IPS-NIHi7 (cell line): ENCODE measurements around the gene SLX4IP.
A peak's percentile ranks its signal among the peaks of the same experiment; 100 is the strongest.
"Not testable (repeated sequence)": the region's sequence is repeated elsewhere in the genome, so short reads cannot be mapped to it uniquely, and the experiment has no call there.

Source experiments
- DNase-seq: peaks from one replicate; pipeline ENCODE4 v3.0.0; 2012; ENCODE audit warnings: mixed read lengths; ENCODE audit errors: extremely low spot score

SLX4IP gene

DNA sequence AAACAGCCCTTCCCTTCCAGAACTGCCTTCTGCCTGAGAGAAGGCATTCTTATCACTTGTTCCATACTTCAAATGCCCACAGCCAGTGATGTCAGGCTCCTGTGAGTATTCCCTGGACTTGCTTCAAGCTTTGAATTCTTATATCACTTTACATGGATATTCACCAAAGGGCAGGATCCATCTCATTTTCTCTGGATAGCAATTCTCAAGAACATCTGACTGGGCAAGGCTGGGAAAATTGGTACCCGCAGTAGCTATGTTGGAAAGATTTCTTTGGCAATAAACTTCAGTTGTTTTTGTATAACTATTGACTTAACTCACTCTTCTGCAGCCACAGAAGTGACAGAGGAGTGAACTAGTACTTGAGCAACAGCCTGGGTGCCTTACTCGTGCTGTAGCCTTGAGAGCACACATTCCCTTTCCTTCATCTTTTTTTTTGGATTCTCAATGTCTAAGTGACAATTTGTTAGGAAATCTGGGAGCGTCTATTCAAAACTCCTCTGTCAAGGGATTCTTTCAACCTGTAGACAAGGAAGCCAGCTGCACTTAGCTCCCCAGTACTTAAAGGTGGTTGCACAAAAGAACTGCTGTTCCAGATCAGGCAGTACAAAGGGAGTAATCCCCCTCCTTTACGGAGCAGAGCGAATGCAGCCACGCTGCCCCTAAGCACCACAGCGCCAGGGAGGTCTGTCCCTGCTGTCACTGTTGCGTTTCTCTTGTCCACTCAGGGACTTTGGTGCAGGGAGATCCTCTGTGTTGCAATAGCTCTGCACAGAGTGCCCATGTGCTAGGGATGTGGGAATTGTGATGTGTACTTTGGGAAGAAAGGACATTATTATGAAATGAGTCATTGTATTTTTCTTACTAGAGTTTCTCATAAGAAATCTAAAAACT lies 169.1 kb downstream of the SLX4IP start:
- no peak for DNase-seq

GRCh38 chr20:10604865-10605440 lies 169.8 kb downstream of the SLX4IP start:
- no peak for DNase-seq

- no peak for DNase-seq
These were observed 170.6 kb downstream of the SLX4IP start for GRCh38 chr20:10605547-10606195.

GRCh38 chr20:10609276-10609675 lies 174.2 kb downstream of the SLX4IP start:
- DNase-seq = no peak

DNA sequence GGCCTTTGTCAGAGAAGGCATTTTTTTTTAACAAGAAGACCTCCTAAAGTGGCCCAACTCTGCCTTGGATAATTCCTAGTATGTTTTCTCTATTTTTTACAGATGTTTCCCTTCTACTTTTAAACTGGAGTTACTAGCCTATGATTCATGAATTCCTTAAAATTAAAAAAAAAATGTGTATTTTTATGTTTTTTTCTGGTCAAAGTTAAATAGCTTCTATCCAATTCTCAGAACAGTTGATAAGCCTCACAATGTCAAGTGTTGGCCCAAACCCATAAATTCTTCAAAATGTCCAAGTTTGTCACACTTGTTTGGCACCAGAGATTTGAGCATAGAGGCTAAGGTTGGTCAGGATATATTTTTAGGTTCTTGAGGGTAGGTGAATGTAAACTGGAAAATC lies 174.7 kb downstream of the SLX4IP start:
- DNase-seq = no peak

GRCh38 chr20:10610251-10610650 lies 175.1 kb downstream of the SLX4IP start:
- DNase-seq = no peak

- DNase-seq = peak; percentile 80
These were observed 176.3 kb downstream of the SLX4IP start for GRCh38 chr20:10611357-10611756.

- not testable (repeated sequence) for DNase-seq
These were observed 178.3 kb downstream of the SLX4IP start for GRCh38 chr20:10613426-10613825.

DNA sequence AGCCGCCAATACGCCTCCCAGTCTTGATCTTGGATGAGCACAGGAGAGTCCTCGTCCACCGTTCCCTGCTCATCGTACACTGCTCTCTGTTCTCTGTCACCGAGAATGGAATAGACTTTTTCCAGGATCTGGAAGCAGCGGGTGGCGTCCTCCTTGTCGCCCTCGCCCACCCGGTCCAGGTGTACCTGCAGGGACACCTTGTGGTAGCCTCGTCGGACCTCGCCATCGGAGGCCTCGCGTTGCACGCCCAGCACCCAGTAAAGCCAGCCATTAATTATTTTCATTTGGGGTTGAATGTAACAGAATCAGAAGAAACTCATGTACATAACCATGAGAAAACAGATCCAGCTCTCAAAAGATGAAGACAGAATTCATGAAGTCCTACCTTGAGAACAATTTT lies 178.8 kb downstream of the SLX4IP start:
- DNase-seq = no peak

DNA sequence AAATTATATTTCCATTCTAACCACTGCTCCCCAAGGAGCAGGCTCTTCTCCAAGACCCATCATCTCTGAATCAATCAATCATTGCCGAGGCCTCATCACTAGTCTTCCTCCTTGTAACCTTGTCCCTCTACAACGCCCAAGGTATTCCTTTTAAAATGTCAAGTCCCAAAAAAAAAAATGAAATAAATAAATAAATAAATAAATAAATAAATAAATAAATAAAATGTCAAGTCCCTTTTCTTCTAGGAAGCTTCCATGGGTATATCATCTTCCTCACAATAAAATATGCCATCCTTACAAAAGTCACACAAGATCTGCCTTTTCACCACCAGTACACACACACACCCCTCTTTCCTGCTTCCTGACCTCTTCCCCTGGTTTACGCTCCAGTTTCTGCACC lies 181.1 kb downstream of the SLX4IP start:
- no peak for DNase-seq

- DNase-seq = not testable (repeated sequence)
These were observed 182.5 kb downstream of the SLX4IP start for GRCh38 chr20:10617549-10618133.

GRCh38 chr20:10618611-10619245 lies 183.6 kb downstream of the SLX4IP start:
- DNase-seq = no peak

GRCh38 chr20:10619427-10619826 lies 184.3 kb downstream of the SLX4IP start:
- DNase-seq = no peak

DNA sequence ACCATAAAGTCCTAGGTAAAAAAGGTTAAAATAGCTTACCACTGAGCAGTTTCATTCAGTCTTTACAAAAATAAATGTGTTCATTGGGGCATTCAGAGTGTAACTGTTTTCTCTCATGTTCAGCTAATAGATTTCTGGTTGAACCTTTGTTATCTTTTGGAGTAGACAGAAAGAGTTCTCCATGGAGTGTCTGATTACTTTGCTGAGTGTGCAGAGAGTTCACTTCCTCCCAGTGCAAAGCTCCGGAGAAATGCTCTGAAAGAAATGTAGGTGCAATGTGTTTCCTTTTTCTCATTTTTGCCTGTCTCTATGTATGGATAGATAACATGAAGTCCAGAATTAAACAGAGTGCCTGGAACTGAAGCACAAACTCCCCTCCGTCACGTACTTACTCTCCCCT lies 186.0 kb downstream of the SLX4IP start:
- DNase-seq = no peak

DNA sequence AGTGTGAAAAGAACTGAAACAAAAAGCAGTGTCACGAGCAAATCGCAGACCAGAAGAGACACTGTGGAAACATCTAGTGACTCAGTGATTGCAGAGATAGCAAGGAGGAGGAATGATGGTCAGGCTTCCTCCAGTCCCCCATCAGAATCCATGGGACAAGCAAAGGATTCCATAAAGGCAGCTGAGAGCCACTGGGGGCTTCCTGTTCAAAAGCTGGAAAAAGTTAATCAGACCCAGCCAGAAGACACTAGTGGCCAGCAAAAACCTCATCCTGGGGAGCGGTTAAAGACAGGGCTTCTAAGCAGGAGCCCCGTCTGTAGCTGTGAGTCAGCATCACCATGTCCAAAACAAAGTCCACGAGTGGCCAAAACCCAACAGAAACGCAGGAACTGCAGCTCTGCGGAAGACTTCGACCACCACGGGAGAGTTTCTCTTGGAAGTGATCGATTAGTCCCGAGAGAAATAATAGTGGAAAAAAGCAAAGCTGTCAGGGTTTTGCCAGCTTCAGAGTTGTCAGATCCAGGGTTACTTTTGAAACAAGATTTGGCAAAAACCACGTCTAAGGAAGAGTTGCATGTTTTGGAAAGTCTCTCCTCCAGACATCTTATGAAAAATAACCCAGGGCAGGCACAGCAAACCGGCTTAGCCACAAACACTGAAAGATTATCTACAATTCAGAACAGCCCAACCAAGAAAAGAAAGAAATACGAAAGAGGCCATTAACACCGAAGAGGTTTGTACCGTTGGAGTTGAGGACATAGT lies 187.7 kb downstream of the SLX4IP start:
- no peak for DNase-seq

GRCh38 chr20:10625641-10626040 lies 190.5 kb downstream of the SLX4IP start:
- no peak for DNase-seq

DNA sequence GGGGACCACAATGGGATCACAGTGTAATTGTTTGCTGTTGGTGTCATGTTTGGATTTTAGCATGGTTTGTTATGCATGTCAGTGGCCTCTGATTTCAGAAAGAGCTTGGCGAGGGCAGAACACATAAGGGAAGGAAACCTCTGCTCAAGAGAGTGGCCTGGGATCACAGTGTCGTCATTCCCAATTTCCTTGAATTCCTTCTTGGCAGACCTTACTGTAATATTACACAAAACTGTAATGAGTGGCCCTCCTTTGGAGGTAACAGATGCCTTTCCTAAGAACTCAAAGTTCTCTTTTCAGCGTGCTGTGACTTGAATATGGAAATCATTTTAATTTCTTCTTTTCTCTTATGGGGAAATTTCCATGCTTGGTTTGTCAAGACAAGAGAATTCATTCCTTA lies 191.8 kb downstream of the SLX4IP start:
- DNase-seq = no peak

- DNase-seq = no peak
These were observed 195.0 kb downstream of the SLX4IP start for GRCh38 chr20:10629946-10630650.

GRCh38 chr20:10631126-10631525 lies 196.0 kb downstream of the SLX4IP start:
- DNase-seq = no peak

GRCh38 chr20:10632721-10633509 lies 197.8 kb downstream of the SLX4IP start:
- DNase-seq = no peak
